GM18498 (cell line): Measurements from ENCODE around the gene COMTD1.

ENCODE experiments used
- ATAC-seq: cut with Tn5 transposase; IDR thresholded peaks from one replicate; pipeline ENCODE4 v1.9.1; 2021; ENCODE audit warnings: mild to moderate bottlenecking, moderate library complexity; ENCODE audit not compliant: unreplicated experiment

COMTD1 gene

GRCh38 chr10:75245354-75246250 is 9.8 kb upstream of the COMTD1 start:
- no peak for ATAC-seq

- ATAC-seq: no peak
These were observed 9.0 kb upstream of the COMTD1 start for GRCh38 chr10:75244487-75245353.

GRCh38 chr10:75243426-75243825 is 7.7 kb upstream of the COMTD1 start:
- no peak for ATAC-seq

- ATAC-seq: no peak
These were observed 4.7 kb upstream of the COMTD1 start for GRCh38 chr10:75240329-75241076.

GRCh38 chr10:75239096-75239790 is 3.5 kb upstream of the COMTD1 start:
- no peak for ATAC-seq

GRCh38 chr10:75238182-75239095 is 2.7 kb upstream of the COMTD1 start:
- ATAC-seq: no peak

- ATAC-seq: no peak
These were observed 545 bp upstream of the COMTD1 start for GRCh38 chr10:75236178-75236825.

- ATAC-seq: peak; percentile 4
These were observed 928 bp downstream of the COMTD1 start for GRCh38 chr10:75234683-75235374.

GRCh38 chr10:75234017-75234682 is 1.6 kb downstream of the COMTD1 start:
- ATAC-seq: peak; percentile 59

GRCh38 chr10:75233444-75234016 is 2.2 kb downstream of the COMTD1 start:
- no peak for ATAC-seq

- ATAC-seq: no peak
These were observed 3.8 kb downstream of the COMTD1 start for GRCh38 chr10:75231672-75232581.

GRCh38 chr10:75230600-75231038 is 5.1 kb downstream of the COMTD1 start:
- ATAC-seq: no peak

GRCh38 chr10:75229971-75230370 is 5.8 kb downstream of the COMTD1 start:
- ATAC-seq: no peak

GRCh38 chr10:75228834-75229233 is 6.9 kb downstream of the COMTD1 start:
- ATAC-seq: no peak

GRCh38 chr10:75228278-75228677 is 7.5 kb downstream of the COMTD1 start:
- ATAC-seq: no peak

GRCh38 chr10:75226656-75227055 is 9.1 kb downstream of the COMTD1 start:
- no peak for ATAC-seq
